HG03066 (cell line): ENCODE data around the gene PTCHD1.

Experiments
- ATAC-seq: cut with Tn5 transposase; IDR thresholded peaks from one replicate; pipeline ENCODE4 v1.9.1; 2021; ENCODE audit warnings: low read depth; ENCODE audit not compliant: unreplicated experiment

The PTCHD1 gene

DNA sequence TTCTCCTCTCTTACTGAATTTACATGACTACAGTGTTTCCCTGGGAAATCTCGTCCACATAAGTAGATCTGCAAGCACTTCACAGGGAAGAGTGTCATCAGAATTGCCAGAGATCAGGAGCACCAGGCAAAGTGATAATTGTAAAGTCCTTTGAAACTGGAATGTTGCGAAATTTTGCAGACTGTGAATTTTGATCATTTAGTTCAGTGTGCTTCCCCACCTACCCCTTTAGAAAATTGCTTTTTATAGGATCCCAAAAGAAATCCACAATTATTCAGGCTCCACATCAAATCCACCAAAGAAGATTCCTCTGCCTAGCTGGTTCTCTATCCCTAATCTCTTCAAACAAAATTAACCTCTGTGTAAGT lies 10.2 kb downstream of the PTCHD1 start:
- ATAC-seq: no peak

DNA sequence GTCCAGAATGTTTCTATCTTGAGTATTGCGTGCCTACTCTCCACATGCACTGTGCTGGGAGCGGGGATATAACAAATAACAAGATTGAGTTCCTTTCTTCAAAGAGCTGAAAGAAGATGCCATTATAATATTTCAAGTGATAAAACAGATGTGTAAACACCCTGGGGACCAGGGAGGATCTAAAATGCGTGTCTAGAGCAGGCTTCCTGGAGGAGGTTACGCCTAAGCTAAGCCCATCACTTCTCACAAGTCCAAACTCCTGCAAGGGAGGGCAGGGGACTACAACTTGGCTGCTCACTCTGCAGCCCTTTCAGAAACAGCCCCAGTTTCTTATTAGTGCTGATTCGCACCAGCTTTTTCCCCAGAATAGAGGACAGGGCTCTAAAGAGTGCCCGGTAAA lies 21.5 kb downstream of the PTCHD1 start:
- no peak for ATAC-seq

DNA sequence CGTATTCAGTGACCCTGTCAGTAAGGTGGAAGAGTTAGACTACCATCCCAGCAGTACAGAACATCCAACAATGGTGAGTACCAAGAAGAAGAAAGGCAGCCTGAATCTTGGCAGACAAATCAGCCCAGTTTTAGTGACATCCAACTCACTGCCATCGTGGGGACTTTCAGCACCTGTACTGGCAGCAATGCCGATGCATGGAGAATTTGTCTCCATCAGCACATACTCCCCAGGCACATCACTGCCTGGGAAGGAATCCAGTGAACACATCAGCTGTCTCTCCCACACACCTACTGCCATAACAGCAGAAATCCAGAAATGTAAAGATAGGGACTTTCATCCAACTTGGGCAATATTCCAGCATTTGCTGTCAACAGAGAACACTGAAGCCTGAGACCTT lies 29.8 kb downstream of the PTCHD1 start:
- ATAC-seq: no peak

DNA sequence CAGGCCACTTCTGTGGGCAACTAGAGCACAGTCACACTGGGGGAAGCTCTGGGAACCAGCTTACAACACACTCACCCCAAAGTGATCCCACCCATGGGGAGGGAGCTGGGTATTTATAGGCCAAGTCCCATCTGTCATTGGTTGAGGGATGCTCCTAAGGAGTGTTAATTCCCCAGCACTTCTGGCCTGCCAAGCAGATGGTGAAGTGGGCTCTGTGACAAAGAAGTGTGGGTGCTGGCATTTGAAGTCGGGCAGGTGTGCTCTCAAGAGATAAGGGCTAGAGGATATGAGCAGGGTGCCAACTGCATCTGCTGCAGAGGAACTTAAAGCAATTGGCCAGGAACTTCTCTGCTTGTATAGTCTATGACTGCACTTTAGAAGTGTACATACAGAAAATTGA lies 30.9 kb downstream of the PTCHD1 start:
- no peak for ATAC-seq

DNA sequence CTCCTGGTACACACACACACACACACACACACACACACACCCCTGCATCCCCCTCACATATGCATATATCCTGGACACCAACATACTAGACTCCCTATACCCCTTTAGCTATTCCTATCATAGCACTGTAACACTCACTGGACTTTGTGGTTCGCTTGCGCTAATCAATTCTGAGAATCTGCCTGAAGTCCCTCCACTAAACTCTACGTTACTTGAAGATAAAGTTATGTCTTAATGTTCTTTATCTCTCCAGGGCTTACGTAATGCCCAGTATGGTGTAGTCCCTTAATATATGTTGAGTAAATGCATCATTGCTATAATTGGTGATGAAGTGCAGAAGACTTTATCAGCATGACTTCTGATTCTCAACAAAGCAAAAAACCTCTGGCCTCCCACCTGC lies 32.3 kb downstream of the PTCHD1 start:
- no peak for ATAC-seq

DNA sequence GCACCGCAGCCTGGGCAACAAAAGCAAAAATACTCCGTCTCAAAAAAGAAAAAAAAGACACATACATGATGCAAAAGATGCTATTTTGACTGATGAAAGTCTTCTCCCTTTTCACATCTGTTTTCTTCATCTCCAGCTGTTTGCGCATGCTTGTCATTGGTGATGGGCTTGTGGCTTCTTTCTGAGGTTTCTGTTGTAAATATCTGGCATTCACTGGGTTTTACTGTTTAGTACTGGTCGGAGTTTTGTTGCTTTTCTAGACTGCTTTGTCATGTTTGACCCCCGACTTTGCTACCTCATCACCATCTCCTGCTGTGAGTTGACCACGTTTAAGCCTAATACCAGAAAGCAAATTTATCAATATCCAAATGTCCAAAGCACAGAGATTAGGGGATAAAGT lies 34.4 kb downstream of the PTCHD1 start:
- no peak for ATAC-seq

DNA sequence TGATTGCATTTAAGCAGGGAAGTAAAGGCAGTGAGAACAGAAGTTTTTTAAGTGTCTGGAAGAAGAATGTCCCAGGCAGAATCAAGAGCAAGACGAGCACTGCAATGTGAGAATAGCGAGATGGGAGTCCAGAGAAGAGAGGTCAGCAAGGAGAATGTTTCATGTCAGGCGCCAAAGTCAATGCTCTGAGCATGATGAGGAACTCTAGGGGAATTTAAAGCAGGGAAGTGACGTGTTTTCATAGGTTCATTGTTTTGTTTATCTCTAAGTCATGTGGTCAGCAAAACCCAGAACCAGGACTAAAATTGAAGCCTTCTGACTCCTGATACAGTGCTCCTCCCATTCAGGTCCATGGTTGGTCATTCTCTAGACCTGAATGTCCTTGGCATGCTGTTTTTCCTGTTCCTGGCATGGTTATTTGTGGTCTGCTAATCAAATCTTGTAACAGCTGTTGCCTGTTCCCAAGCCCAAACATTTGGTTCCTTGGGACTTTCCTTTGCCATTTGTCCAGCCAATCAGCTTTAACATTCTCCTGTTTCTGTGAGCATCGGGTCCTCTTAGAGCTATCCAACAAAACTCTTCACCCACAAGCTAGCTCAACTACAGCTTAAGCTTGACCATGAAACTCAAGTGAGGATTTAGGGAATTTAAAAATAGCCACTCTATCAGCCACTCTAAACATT lies 37.7 kb downstream of the PTCHD1 start:
- ATAC-seq: no peak

DNA sequence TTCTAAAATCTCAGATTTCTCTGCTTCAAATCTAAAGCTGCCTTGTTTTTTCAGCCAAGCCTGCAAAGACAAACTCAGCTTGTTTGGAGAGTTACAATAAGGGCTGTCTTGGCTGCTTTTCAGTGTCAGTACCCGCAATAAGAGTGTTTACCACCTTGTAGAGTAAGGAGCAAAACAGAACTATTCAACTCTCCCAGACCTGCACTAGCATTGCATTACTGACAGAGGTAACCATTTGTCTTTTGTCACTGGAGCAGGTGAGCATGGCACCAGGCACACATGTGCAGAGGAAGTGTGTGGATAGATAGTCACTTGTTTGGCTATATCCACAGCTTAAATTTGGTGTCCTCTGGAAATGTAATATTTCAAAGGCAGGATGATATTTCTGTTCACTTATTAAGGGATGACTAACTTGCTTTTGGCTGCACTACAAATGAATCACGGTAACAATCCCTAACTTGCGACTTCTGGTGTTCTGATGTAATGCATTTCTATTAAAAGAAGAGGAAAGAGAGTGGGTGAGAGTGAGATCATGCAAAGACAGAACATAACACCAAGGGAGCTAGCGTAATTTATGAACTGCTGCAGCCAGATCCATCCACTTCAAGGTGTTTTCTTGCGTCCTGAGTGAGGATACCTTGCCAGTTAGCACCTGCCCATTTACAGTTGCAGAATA lies 38.6 kb downstream of the PTCHD1 start:
- ATAC-seq: no peak

DNA sequence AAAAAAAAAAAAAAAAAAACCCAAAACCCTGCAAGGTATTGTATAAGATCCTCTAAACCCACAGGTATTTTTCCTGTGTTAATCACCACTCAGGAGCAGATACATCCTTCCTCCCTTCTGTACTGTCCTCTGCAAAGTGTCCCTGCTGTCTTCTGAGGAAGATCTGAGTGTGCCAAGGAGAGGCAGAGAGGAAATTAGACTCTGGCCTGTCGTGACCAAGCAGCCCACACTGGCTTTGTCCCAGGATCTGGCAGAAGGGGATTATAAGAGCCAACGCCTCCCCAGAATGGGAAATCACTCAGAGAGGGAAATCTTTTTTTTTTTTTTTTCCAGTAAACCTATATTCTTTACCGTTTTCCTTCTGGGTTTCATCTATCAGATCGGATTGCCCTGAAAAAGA lies 39.6 kb downstream of the PTCHD1 start:
- ATAC-seq: no peak

DNA sequence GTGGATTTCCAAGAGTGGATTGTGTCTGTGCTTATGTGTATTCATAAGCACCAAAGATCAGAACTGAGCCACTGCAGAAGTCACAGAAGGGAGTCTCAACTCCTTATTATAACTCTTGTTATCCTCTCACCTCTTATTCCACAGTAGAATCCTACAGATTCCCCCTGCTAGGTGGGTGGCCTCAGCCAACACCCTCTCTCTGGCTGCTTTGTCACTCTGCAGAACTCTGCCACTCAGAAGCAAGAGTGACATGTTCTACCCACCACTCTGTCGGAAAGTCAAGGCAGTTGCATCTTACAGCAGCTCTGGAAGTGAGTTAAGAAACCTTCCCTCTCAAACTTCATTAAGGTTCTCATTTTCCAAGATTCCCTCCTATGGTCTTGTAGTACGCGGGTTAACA lies 41.9 kb downstream of the PTCHD1 start:
- ATAC-seq: no peak

DNA sequence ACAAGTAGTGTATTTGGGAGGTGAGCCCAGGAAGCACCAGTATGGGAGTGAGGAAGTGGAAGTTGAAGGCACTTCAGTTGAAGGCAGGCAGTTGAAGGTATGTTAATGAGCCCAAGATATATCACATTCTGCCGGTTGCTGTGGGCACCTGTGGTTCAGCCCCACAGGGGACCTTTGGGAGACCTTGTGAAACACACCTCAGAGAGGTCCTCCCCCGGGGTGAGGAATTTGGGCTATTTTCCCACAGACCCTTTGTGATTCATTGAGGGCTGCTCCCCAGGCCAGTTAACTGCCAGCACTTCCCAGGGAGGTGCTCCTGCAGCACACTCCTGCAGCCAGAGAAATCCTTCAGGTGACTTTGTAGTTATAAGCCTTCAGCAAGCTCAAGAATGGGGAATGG lies 45.9 kb downstream of the PTCHD1 start:
- no peak for ATAC-seq

DNA sequence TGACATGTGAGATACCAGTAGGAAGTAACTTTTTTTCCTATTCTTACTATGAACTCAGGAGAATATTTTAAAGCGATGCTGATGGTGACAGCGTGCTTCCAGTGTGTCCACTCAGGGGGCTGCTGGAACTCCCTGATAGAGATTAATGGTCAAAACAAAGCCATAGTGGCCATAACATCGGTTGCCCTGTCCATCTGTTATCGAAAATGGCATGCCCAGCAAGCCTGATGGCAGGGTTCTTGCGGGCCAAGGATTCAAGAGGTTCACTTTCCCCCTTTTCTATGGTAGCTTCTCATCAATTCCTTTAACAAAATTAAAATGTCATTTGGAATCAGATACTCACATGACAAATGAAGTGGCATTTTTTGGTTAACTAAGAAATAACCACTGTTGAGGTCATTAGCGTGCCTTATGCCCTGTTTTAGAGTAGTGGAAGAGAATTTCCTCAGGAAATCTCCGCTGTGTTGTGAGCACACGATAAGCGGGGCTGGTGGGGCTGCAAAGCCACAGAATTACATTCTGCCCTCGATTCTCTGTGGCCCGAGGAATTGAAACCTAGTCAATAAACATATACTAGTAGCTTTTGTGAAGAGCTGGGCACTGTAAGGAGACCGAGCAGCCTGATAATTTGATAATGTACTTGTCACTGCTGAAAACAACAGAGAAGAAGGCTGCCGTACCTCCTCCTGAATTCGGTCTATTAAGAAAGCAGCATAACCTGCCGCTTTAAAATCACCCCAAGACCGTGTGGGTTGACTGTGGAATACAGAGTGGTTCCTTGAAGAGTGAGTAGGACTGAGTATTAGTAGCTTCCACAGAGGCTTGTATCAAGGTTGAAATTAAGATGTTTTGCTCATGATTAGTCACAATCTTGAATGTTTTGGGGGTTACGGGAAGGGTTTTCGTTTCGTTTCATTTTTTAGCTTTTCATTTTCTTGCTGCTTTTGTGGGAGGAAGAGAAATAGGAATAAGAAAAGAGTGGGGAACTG lies 46.7 kb downstream of the PTCHD1 start:
- ATAC-seq: no peak

DNA sequence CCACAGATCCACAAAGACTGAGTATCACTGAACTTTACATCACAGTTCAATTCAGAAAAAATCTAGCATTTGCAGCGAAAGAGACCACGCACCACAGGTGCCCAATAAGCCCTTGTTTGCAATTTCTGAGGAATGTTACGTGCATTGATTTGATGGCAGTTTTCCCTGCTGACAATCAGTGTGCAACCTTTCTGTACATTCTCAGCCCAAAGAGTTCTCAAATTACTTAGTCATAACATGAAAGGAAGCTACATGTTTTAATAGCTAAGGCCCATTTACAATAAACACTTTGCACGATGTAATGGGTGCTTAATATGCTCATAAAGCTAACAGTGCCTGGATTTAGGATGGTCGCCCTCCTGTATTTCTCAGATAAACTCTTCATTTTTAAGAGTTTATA lies 47.9 kb downstream of the PTCHD1 start:
- no peak for ATAC-seq

DNA sequence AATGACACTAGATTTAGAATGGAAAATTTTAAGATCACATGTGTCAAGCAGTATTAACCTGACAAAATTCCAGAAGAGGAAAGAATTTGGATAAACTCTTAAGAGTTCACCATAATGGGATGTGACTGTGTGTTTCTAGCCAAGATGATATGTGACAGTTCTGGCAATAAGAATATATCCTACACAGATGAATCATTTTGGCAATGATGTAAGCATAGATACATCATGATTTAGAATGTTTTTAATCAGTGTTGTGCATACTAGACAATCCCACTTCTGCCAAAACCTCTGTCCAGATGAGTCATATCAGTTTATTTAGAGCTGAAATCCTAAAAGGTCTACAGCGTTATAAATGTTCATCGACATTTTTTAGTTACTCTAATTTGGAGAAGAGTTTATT lies 48.8 kb downstream of the PTCHD1 start:
- ATAC-seq: no peak

DNA sequence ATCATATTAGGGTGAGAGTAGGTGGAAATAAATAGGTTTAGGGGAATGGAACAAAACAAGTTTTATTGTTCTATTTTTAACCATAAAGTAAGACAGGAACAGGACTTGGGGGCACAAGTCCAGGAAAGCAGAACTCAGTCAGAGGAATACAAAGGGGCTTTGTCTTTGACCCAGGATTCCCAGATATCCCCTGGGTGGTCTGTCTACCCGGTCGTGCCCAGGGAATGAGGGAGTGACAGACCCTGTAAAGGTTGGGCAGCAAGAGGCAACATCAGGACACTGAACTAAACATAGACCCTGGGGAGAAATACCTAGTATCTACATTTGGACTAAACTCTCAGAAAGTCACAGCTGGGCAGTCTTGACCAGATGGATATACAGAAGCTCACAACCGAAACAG lies 50.6 kb downstream of the PTCHD1 start:
- no peak for ATAC-seq

DNA sequence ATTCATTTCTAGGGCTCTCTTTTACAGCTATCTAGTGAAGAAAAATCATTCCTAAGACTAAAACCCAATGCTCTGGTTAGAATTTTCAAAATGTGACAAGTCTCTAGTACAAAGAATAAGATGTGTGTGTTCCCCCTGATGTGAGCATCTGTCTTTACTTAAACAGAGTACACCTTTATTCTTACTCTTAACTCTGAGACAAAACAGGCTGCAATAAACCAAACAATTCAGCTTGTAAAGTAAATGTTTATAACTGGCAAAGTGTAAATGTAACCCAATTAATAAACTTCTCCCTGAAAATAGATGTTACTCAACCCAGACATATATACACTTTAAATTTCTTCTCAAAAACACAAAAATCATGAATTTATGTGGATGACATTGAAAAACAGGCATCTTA lies 51.6 kb downstream of the PTCHD1 start:
- no peak for ATAC-seq

DNA sequence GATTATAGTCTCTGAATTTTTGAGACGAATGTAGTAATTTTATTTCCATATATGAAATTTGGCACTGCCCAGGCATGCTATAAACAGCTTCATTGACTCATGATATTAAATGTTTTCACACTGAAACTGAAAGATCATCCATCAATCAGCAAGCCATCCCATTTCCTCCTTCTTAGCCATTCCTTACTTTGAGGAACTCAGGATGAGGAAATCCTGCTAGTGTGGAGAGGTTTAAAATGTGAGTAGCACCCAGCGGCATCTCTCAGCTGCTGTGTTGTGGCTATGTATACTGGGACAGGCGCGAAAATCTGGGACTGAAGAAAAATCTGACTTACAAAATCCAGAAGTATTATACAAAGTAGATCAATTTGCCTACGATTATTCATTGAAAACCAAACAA lies 52.1 kb downstream of the PTCHD1 start:
- no peak for ATAC-seq

DNA sequence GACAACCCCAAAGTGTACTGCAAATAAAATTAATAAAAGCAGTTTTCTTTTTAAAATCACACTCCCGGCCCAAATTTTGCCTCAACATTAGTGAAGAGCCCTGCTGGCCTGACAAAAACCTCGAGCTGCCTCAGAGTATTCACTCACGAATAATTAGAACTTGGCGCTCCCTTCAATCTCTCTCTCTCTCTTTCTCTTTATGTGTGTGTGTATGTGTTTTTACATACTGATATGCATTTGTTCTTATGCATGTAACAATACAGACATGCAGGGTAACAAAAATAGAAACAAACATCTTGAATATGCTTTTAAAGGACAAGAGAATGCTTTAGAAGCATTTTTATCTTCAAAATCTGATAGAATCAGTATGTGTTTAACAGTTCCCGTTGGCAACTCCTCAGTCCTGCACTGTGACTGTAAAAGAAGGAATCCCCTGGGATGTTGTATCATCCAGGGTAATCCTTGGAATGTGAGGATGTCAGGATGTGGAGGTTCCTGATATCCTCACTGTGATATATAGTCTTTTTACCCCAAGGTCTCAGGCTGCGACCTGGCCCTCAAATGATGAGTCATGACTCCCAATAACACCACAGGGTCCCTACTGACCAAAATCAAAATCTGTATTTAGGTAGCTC lies 53.0 kb downstream of the PTCHD1 start:
- ATAC-seq: no peak

DNA sequence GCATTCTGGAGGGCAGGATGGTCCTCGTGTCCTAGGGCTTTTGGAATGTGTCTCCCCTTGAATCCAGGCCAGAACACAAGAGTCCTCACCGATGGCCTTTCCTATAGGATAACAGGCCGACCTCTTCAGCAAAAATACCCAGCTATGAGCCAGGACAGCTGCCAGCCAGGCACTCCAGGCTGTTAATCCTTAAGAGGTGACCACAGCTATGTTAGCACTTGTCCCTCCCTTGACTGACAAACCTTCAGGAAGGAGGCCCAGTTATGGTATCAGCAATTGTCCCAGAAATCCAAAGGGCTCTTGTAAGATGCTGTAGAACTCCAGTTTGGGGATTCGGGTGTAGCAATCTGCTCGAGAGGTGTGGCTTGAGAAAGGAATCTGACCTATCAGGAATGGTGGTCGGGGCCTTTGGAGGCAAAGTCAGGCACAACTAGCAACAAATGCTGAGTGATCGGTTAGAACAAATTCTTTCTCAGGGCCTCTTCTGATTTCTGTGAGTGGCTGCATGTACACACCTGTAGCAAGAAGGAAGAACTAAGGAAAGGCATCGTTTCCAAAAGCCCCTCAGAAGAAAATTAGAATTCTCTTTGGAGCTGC lies 54.6 kb downstream of the PTCHD1 start:
- no peak for ATAC-seq

DNA sequence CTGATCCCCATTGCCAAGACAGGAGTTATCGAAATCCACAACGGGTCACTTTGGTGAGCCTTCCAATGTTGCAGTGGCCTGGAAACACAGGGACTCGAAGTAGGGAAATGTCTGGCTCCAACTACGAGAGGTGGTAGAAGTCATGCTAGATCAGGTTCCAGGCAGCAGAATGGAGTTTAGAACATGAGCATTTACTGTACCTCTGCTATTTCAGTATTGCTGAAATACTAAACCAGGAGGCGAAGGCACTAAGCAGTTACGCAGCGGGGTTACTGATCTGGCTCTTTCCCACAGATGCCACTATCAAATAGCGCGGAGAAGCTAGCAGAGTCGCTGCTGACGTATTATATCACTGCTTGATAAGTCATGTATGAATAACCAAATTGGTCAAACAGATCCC lies 56.3 kb downstream of the PTCHD1 start:
- ATAC-seq: no peak

DNA sequence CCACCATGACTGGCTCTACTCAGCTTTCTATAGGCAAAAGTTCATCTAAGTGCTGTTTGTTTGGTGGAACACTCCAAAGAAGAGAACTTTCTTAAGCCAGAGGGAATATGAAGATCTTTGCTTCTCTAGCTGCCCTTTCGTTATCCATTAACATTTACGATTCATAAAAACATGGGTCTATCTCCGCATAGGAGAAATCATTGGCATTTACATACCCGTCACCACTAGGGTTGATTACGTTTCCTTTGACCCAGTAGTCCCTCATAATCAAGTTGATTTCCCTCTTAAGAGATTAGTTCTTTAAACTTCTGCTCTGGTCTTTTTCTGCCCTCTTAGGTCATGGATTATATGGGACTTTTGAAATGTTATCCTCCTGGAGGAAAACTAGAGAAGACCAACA lies 57.5 kb downstream of the PTCHD1 start:
- no peak for ATAC-seq
